Medulla oblongata (tissue), 1 donor: ENCODE results near the gene KIDINS220.
A peak's percentile ranks its signal among the peaks of the same experiment; 100 is the strongest.

Experiments
- DNase-seq: peaks from one replicate; pipeline ENCODE4 v3.0.0-alpha.2; 2015; ENCODE audit errors: extremely low spot score

Gene KIDINS220

GRCh38 chr2:8805278-8806210 is 31.9 kb downstream of the KIDINS220 start:
- no peak for DNase-seq

DNA sequence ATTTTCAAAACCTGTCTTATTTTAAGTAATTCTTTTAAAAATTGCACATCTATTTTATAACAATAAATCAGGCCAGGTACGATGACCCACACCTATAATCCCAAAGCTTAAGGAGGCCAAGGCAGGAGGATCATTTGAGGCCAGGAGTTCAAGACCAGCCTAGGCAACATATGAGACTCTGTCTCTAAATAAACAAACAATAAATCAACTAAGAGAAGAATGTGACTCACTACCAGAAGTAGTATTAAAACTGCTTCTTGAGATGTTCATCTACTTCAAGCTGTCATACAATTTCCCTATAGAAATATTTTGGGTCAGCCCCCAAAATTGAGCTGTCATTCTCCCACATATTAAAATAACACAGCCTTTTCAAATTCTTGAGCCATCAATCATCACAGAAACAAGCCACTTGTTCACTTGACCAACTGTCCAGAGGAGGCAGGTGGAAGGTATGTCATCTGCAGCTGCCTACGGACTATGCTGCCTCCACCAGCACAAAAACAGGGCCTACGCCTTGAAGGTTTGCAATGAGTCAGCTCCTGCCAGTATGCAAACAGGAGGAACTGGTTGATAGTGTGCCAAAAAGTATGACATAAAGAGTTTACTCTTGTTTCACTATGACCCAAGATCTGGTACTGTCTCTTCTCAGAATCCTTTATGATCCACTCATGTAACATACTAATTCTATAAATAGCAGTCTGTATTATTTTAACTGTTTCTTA is 33.6 kb downstream of the KIDINS220 start:
- DNase-seq = no peak

GRCh38 chr2:8802741-8803140 is 34.7 kb downstream of the KIDINS220 start:
- DNase-seq = no peak

- no peak for DNase-seq
These were observed 36.6 kb downstream of the KIDINS220 start for GRCh38 chr2:8800821-8801220.

DNA sequence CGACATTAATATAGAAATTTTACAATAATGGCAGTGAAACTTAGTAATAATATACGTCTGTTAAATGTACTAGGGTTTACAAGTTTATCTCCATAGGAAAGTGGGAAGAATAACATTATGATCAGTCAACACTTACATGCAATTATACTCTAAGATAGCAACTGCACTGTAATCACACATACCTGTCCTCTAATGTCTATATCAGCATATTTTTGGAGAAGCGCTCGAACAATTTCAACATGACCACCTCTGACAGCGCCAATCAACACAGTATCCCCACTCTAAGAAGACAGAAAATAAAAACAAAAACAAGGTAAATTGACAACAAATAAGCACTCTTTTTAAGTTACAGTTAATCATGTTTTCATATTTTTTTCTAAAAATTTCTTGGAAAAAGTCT is 37.2 kb downstream of the KIDINS220 start:
- DNase-seq = no peak

- no peak for DNase-seq
These were observed 38.4 kb downstream of the KIDINS220 start for GRCh38 chr2:8799004-8799403.

- no peak for DNase-seq
These were observed 39.0 kb downstream of the KIDINS220 start for GRCh38 chr2:8798393-8798792.

DNA sequence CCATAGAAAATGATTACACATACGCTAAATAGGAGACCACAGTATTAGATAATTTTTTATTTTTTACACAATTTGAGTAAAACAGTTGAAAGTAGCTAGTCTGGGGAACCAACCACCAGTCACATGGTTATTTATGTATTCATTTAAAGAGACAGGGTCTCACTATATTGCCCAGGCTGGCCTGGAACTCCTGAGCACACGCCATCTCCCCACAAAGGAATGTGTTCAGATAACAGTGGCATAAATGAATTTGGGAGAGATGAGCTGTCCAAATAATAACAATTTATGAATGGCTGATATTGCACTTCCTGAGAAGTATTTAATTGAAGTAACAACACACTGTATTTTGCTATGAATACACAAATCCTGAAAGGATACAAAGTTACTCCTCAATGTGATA is 39.7 kb downstream of the KIDINS220 start:
- no peak for DNase-seq

- no peak for DNase-seq
These were observed 40.4 kb downstream of the KIDINS220 start for GRCh38 chr2:8796878-8797550.

DNA sequence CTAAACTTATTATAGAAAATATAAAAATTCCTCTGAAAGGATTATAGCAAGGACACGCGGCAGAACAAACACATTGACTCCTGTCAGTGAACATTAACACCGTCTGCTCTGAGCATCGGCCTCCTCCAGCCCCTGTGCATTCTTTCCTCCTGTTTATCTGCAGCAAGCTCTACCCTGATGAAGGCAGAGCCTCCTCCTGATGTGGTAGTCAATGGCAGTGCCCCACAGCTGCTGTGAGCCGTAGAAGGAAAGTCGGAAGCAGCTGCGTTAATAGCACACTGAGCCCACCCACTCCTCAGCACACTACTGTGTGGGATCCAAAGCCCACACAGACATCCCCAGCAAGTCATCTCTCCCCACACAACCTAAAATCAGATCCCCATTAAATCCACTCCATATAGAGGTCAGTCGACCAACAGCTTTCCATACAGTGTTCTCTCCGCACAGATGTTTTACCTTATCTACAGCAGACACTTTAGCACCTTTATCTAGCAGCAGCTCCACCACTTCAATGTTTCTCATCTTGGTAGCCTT is 41.0 kb downstream of the KIDINS220 start:
- no peak for DNase-seq

- DNase-seq = no peak
These were observed 42.2 kb downstream of the KIDINS220 start for GRCh38 chr2:8794923-8795825.

DNA sequence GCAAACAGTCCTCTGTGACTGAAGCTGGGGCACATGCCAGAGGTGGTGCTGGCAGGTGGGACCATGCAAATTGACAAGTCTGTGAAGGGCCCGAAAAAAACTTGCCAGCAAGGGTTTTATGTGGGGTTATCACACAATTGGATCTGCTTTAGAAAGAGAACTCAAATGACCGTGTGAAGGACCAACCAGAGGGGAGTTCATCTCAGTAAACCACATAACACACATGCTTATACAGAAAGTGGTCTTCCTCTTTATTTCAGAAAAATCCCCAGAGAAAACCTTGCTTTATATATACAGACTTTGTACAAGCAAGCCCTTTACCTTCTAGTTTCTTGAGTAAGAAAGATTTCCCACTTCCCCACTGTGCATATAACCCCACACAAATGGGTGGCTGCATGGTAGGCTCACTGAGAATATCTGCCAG is 46.7 kb downstream of the KIDINS220 start:
- no peak for DNase-seq

DNA sequence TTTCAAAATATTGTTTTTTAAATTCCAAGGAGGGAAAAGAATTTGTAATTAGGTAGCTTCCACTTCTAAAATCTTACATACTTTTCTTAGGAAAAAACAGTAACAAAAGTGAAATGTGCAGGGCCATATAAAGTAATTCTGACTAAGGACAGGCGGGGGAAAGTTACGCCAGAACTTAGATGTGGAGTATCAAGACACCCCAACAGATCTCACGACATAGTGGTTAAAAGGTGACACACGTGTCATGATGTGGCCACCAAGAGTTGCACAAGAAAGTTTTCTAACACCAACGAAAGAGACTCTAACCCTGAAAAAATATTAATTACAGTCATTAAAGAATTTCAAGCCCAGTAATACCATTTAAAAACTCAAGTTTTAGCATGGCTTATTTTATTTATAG is 51.0 kb downstream of the KIDINS220 start:
- no peak for DNase-seq

DNA sequence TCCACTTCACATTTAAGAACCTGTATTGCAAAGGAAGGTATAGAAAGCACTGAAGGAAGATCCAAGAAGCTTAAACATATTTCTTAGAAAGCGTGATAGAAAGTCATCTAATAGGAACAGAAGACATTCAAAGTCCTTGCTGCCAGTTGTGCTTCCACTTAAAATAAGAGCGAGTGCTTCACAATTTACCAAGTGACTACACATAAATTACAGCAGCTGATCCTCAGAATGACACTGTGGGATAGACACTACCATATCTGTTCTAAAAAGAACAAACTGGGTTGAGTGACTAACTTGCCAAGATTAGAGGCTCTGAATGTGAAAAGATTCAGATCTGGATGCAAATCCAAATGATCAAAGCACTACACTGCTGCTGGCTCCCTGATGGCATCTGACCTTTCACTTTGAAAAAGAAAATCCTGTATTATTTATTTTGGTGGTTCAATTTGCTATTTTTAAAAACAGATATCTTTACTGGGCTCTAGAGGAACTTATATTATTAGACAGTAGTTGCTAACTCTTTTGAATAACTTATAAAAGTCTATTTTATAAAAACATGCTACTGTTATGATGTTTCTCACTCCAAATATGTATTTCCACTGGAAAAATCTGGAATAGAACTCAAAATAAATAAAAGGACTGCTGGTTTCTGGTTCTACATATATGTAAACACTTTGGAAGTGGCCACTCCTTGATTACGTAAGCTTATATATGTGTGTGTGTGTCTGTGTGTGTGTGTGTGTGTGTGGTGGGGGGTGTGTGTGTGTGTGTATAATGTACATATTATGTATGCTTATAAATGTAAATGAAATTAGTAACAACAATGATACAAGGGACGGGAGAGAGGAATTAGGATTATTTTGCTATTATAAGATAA is 57.4 kb downstream of the KIDINS220 start:
- peak; percentile 42 for DNase-seq

DNA sequence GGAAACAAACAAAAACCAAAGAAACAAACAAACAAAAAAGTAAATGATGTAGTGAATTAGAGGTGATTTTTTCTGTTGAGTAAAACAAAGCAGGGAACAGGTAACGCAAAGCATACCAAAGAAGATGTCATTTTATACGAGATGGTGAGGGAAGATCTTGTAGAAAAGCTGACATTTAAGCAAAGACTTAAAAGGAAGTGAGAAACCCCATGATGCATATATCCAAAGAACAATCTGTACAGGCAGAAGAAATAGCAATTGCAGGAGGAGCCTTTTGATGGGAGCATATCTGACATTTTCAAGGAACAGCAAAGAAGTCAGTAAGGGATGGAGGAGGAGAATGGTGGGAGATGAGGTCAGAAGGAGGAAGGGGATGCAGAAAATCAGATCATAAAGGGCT is 63.0 kb downstream of the KIDINS220 start:
- no peak for DNase-seq

- DNase-seq = no peak
These were observed 70.1 kb downstream of the KIDINS220 start for GRCh38 chr2:8767324-8767723.

- DNase-seq = peak; percentile 82
These were observed 75.8 kb downstream of the KIDINS220 start for GRCh38 chr2:8761529-8762164.

- no peak for DNase-seq
These were observed 80.7 kb downstream of the KIDINS220 start for GRCh38 chr2:8756716-8757115.

DNA sequence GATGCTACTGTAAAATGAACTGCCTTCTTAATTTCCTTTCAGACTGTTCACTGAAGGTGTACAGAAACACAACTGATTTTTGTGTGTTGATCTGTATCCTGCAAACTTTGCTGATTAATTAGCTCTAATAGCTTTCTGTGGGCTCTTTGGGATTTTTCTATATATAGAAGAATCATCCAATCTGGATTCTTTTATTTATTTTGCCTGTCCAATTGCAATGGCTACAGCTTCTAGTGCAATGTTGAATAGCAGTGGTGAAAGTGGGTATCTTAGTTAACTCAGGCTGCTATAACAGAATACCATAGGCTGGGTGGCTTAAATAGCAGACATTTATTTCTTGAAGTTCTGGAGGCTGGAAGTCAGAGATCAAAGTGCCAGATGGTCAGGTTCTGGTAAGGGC is 81.2 kb downstream of the KIDINS220 start:
- DNase-seq = no peak
